Breast epithelium (tissue), 3 donors: Measurements from ENCODE around the gene ACOT8.

Experiments
- POLR2A ChIP-seq: fragments of 450-650 bp; IDR thresholded peaks from one replicate; pipeline ENCODE4 v1.6.1; 2016; ENCODE audit warnings: antibody characterized with exemption, mild to moderate bottlenecking, moderate library complexity
- POLR2AphosphoS5 ChIP-seq, 3 donors: sonication (generic); formaldehyde crosslinking; IDR thresholded peaks; one replicate each; pipeline ENCODE4 v1.6.1; 2017; ENCODE audit warnings: antibody characterized with exemption in 3 of 3
- TF ChIP-seq, protein P1 (sequence below), 3 donors: fragments of 450-650 bp; IDR thresholded peaks; one replicate each; pipeline ENCODE4 v1.5.1; 2016 to 2017; ENCODE audit warnings: antibody characterized with exemption in 3 of 3, mild to moderate bottlenecking in 3 of 3, moderate library complexity in 3 of 3

DNA sequence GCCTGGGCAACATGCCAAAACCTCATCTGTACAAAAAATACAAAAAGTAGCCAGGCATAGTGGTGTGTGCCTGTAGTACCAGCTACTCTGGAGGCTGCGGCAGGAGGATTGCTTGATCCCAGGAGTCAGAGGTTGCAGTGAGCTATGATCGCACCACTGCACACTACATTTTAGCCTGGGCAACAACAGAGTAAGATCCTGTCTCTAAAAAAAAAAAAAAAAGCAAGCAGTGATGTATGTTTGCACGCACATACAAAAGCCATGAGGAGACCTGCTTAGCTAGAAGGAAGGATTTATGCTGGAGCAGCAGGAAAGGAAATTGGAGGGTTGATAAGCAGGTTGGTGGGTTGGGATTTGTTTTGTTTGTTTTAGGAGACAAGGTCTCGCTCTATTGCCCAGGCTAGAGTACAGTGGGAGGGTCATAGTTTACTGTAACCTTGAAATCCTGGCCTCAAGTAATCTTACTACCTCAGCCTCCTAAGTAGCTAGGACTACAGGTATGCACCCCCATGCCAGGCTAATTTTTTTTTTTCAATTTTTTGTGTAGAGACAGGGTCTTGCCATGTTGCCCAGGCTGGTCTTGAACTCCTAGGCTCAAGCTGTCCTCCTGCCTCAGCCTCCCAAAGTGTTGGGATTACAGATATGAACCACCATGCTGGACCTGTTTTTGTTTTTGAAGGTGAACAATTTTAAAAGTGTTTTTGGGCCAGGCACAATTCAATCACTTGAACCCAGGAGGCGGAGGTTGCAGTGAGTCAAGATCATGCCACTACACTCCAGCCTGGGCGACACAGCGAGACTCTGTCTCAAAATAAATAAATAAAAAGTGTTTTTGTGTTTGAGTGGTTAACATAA is 4.3 kb upstream of the ACOT8 start:
- TF ChIP-seq, protein P1, sequence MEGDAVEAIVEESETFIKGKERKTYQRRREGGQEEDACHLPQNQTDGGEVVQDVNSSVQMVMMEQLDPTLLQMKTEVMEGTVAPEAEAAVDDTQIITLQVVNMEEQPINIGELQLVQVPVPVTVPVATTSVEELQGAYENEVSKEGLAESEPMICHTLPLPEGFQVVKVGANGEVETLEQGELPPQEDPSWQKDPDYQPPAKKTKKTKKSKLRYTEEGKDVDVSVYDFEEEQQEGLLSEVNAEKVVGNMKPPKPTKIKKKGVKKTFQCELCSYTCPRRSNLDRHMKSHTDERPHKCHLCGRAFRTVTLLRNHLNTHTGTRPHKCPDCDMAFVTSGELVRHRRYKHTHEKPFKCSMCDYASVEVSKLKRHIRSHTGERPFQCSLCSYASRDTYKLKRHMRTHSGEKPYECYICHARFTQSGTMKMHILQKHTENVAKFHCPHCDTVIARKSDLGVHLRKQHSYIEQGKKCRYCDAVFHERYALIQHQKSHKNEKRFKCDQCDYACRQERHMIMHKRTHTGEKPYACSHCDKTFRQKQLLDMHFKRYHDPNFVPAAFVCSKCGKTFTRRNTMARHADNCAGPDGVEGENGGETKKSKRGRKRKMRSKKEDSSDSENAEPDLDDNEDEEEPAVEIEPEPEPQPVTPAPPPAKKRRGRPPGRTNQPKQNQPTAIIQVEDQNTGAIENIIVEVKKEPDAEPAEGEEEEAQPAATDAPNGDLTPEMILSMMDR (IDR thresholded peaks at IDR 0.05), result no peak
- TF ChIP-seq POLR2A (no peak), POLR2AphosphoS5 (IDR thresholded peaks at IDR 0.05) (no peak)
